Loucy (cell line): ENCODE data around the gene RBBP5.
"Not testable (repeated sequence)": the region's sequence is repeated elsewhere in the genome, so short reads cannot be mapped to it uniquely, and the experiment has no call there.

Experiments
- H2AFZ ChIP-seq: fragments of 200-600 bp; sonication (generic); 2 replicates; pipeline ENCODE4 v1.6.0; 2016; ENCODE audit warnings: antibody characterized with exemption, mild to moderate bottlenecking, low read length, moderate library complexity
- H3F3A ChIP-seq: fragments of 200-600 bp; 2 replicates; pipeline ENCODE4 v1.6.0; 2016; ENCODE audit warnings: antibody characterized with exemption, low read depth, mild to moderate bottlenecking
- H3K27me3 ChIP-seq: fragments of 200-600 bp; sonication (generic); 2 replicates; pipeline ENCODE4 v1.6.1; 2014; ENCODE audit warnings: low read length, mild to moderate bottlenecking; ENCODE audit not compliant: insufficient read depth, poor library complexity, severe bottlenecking
- H3K36me3 ChIP-seq: fragments of 200-600 bp; sonication (generic); 2 replicates; pipeline ENCODE4 v1.6.1; 2016; ENCODE audit warnings: low read length; ENCODE audit not compliant: insufficient read depth
- H3K4me1 ChIP-seq: fragments of 200-600 bp; sonication (generic); 2 replicates; pipeline ENCODE4 v1.5.1; 2014; ENCODE audit warnings: low read length, mild to moderate bottlenecking; ENCODE audit not compliant: insufficient read depth, poor library complexity, severe bottlenecking
- H3K4me2 ChIP-seq: fragments of 200-600 bp; sonication (generic); 2 replicates; pipeline ENCODE4 v1.6.0; 2014; ENCODE audit warnings: antibody characterized with exemption, low read length, low read depth, mild to moderate bottlenecking; ENCODE audit not compliant: poor library complexity, severe bottlenecking
- H3K4me3 ChIP-seq: fragments of 200-600 bp; sonication (generic); 2 replicates; pipeline ENCODE4 v1.5.1; 2014; ENCODE audit warnings: low read length, mild to moderate bottlenecking, mixed read lengths; ENCODE audit not compliant: poor library complexity, severe bottlenecking
- H3K79me2 ChIP-seq: fragments of 200-600 bp; sonication (generic); 2 replicates; pipeline ENCODE4 v1.6.1; 2014; ENCODE audit warnings: low read length; ENCODE audit not compliant: insufficient read depth
- H3K9ac ChIP-seq: fragments of 200-600 bp; sonication (generic); 2 replicates; pipeline ENCODE4 v1.6.0; 2014; ENCODE audit warnings: mild to moderate bottlenecking, low read depth, low read length, moderate library complexity; ENCODE audit not compliant: poor library complexity, severe bottlenecking
- H3K9me2 ChIP-seq: fragments of 200-600 bp; sonication (generic); replicated peaks from 2 replicates; pipeline ENCODE4 v1.6.1; 2016; ENCODE audit warnings: low read depth, low read length, mixed read lengths
- H3K9me3 ChIP-seq: fragments of 200-600 bp; sonication (generic); 2 replicates; pipeline ENCODE4 v1.6.1; 2014; ENCODE audit warnings: mild to moderate bottlenecking, antibody characterized with exemption, low read length, low read depth; ENCODE audit not compliant: insufficient read depth
- H4K20me1 ChIP-seq: fragments of 200-600 bp; sonication (generic); 2 replicates; pipeline ENCODE4 v1.6.0; 2014; ENCODE audit warnings: antibody characterized with exemption, low read length, mild to moderate bottlenecking; ENCODE audit not compliant: insufficient read depth, poor library complexity, severe bottlenecking
- EZH2phosphoT487 ChIP-seq: fragments of 200-600 bp; IDR thresholded peaks from 2 replicates; pipeline ENCODE4 v1.6.1; 2018; ENCODE audit warnings: antibody characterized with exemption, mild to moderate bottlenecking, moderate library complexity, borderline replicate concordance
- TF ChIP-seq, protein P1 (sequence below): fragments of 200-600 bp; sonication (generic); conservative IDR thresholded peaks from 2 replicates; pipeline ENCODE4 v1.5.1; 2014; ENCODE audit warnings: mild to moderate bottlenecking, antibody characterized with exemption, low read length

Gene RBBP5

DNA sequence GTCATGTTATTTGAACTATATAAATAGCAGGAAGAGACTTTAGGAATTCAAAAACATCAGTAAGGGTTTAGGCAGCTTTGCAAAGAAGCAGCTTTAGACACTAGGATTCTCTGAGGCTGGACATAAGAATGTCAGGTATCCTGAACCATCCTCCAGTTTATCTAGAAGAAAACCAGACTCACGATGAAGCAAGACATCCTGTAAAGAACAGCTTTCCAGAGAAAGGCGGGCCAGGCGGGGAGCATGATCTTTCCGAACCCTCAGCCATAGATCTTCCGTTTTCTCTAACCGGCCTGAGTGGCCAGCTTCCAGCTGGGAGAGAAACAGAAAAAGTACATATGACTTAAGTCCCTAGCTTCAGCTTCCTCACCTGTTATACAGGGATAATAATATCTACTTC lies 39.3 kb upstream of the RBBP5 start:
- Histone ChIP-seq H4K20me1 (no peaks in the 10 kb centered on the region), H2AFZ (no peak overlapping the region), H3K36me3 (peaks cover 74% of the 10 kb centered on the region; the same call in 1 of the 2 replicates), H3K9me2 (no peaks in the 10 kb centered on the region), H3K4me1 (peaks cover 9% of the 10 kb centered on the region), H3K79me2 (no peaks in the 10 kb centered on the region), H3K9me3 (peaks cover 8% of the 10 kb centered on the region; the same call in 1 of the 2 replicates), H3K4me3 (no peak overlapping the region), H3F3A (no peaks in the 10 kb centered on the region), H3K4me2 (no peak overlapping the region), H3K9ac (no peak overlapping the region), H3K27me3 (no peaks in the 10 kb centered on the region)
- TF ChIP-seq EZH2phosphoT487, result no peak
- TF ChIP-seq, protein P1, sequence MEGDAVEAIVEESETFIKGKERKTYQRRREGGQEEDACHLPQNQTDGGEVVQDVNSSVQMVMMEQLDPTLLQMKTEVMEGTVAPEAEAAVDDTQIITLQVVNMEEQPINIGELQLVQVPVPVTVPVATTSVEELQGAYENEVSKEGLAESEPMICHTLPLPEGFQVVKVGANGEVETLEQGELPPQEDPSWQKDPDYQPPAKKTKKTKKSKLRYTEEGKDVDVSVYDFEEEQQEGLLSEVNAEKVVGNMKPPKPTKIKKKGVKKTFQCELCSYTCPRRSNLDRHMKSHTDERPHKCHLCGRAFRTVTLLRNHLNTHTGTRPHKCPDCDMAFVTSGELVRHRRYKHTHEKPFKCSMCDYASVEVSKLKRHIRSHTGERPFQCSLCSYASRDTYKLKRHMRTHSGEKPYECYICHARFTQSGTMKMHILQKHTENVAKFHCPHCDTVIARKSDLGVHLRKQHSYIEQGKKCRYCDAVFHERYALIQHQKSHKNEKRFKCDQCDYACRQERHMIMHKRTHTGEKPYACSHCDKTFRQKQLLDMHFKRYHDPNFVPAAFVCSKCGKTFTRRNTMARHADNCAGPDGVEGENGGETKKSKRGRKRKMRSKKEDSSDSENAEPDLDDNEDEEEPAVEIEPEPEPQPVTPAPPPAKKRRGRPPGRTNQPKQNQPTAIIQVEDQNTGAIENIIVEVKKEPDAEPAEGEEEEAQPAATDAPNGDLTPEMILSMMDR, result no peak

DNA sequence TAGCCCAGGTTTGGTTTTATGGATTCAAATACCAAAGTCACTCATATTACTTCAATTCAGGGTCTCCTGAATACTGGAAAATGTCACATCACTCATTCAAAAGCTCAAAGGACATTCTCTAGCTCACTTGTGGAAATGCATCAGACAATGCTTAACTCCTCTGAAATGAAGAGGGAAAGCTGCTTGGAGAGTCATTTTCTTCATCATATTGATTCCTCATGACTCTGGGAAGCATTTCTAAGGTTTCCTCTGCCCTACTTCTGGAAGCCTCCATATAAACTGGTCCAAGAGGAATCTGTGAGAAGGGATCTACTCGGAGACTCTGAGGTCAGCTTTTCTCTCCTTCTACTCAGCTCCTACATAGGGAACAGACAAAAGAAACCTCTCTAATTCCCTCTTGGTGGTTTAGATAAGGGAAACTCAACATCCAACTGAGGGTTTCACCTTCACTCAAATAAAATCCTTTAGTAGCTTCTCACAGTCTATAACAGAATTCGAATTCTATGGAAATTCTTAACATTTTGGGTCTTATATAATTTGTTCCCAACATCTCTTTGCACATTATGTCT lies 36.4 kb upstream of the RBBP5 start:
- no peaks in the 10 kb centered on the region for H3K79me2 ChIP-seq
- no peaks in the 10 kb centered on the region for H3K4me1 ChIP-seq
- H3K27me3 ChIP-seq, result no peaks in the 10 kb centered on the region
- H3K4me2 ChIP-seq, result no peak overlapping the region
- peaks cover 14% of the 10 kb centered on the region; the same call in 1 of the 2 replicates for H3K9me3 ChIP-seq
- no peak overlapping the region for H3K9ac ChIP-seq
- H3K4me3 ChIP-seq, result no peak overlapping the region
- H3K9me2 ChIP-seq, result no peaks in the 10 kb centered on the region
- H3F3A ChIP-seq, result no peaks in the 10 kb centered on the region
- no peak overlapping the region for H2AFZ ChIP-seq
- H4K20me1 ChIP-seq, result no peaks in the 10 kb centered on the region
- no peak for TF ChIP-seq EZH2phosphoT487
- TF ChIP-seq, protein P1, result no peak
- peaks cover 80% of the 10 kb centered on the region; the same call in 1 of the 2 replicates for H3K36me3 ChIP-seq

DNA sequence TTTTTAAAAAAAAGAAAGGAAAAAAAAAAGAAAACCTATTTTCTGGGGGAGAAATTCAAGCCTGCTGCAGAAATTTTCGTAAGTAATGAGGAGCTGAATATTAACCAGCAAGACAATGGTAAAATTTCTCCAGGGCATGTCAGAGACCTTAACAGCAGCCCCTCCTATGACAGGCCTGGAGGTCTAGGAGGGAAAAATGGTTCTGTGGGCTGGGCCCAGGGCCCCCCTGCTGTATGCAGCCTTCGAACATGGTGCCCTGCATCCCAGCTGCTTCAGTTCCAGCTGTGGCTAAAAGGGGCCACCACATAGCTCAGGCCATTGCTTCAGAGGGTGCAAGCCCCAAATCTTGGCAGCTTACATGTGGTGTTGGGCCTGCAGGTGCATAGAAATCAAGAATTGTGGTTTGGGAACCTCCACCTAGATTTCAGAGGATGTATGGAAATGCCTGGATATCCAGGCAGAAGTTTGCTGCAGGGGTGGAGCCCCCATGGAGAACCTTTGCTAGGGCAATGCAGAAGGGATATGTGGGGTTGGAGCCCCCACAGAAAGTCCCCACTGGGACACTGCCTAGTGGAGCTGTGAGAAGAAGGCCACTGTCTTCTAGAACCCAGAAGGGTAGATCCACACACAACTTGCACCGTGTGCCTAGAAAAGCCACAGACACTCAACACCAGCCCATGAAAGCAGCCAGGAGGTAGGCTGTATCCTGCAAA lies 34.0 kb upstream of the RBBP5 start:
- not testable (repeated sequence) for H4K20me1 ChIP-seq, H3K4me1 ChIP-seq, H3K9ac ChIP-seq, H3K79me2 ChIP-seq, H3K4me3 ChIP-seq, H2AFZ ChIP-seq, H3K4me2 ChIP-seq, H3F3A ChIP-seq, H3K27me3 ChIP-seq, H3K9me2 ChIP-seq
- Histone ChIP-seq H3K36me3 (peaks cover 60% of the 10 kb centered on the region; the same call in 1 of the 2 replicates), H3K9me3 (peaks cover 14% of the 10 kb centered on the region; the same call in 1 of the 2 replicates)
